Pancreas (tissue), 10 donors: ENCODE results near the gene ADGRV1. TPM values are rescaled to one million over a fixed set of nuclear protein-coding genes. Genes with fewer than 3 reads are reported as not detected.

Experiments used
- ATAC-seq, 4 donors: fragments of 200-7000 bp; cut with Tn5 transposase; one replicate each; pipeline versions ENCODE4 v1.8.0 to v1.9.1; 2020; ENCODE audit warnings: mild to moderate bottlenecking in 4 of 4, moderate library complexity in 4 of 4
- DNase-seq, 6 donors: peaks; one replicate each; pipeline ENCODE4 v3.0.0-alpha.2; 2020
- FAIRE-seq: peaks from 2 replicates; lab custom pipeline; 2012; peaks lifted over from hg19 to GRCh38; lab: Jason Lieb, UNC
- H3K27ac ChIP-seq, 4 donors: fragments of 200-600 bp; sonication (generic); 1 replicate in 3 of 4; 2 replicates in 1 of 4; pipeline versions ENCODE4 v1.5.0 to v1.8.0; 2020
- H3K27me3 ChIP-seq, 4 donors: fragments of 200-600 bp; one replicate each; pipeline ENCODE4 v1.8.0; 2021
- H3K36me3 ChIP-seq, 3 donors: fragments of 200-600 bp; sonication (generic) in 1 of 3; one replicate each; pipeline versions ENCODE4 v1.5.0 to v1.8.0; 2020 to 2021
- H3K4me1 ChIP-seq, 3 donors: fragments of 200-600 bp; one replicate each; pipeline ENCODE4 v1.8.0; 2021
- H3K4me3 ChIP-seq, 4 donors: fragments of 200-600 bp; sonication (generic) in 2 of 4; one replicate each; pipeline versions ENCODE4 v1.5.0 to v1.8.0; 2020 to 2021
- H3K9me3 ChIP-seq, 4 donors: fragments of 200-600 bp; one replicate each; pipeline ENCODE4 v1.8.0; 2021
- CTCF ChIP-seq, 4 donors: fragments of 200-600 bp; sonication (generic) in 3 of 4; IDR thresholded peaks; one replicate each; pipeline versions ENCODE4 v1.5.0 to v1.8.0; 2021; ENCODE audit warnings: antibody characterized with exemption in 4 of 4
- WGBS, 2 donors: extraction: QIAGEN DNeasy Blood & Tissue Kit; methylation state at CpG; one replicate each; pipeline ENCODE4 v1.1.7; 2013; 5-methylcytosine and 5-hydroxymethylcytosine counted together
- intact Hi-C, 3 donors: fragments of 100-400 bp; cut with DNase I; formaldehyde crosslinking; loops; one replicate each; pipeline versions ENCODE4 v1.11.1 to v1.14.2; 2022
- polyA plus RNA-seq, 2 donors: library from polyadenylated mRNA; stranded (reverse); fragments of 200-250 nt; gene quantifications; one replicate each; pipeline ENCODE4 v1.2.3, GENCODE V29; 2013
- total RNA-seq, 6 donors: library from RNA; stranded (reverse); fragmentation: NEBNext Ultra II Directional in 4 of 6; extraction: Animal tissue kit (Norgen Biotek cat#: 25700) in 4 of 6; gene quantifications; one replicate each; pipeline versions ENCODE4 v1.2.1 to v1.2.4, GENCODE V29; 2021 to 2023
- donor health status: healthy with polysubstance abuse.
- donor health status: DM: no; HTN: no; CAD: no; lungs with moderate emphysema.
- donor health status: DM: no; HTN: no; CAD: no.
- donor health status: control.
- donor health status: control.
- donor health status: Bipolar disorder and iron deficiency.
- donor health status: DM: yes; HTN: yes; CAD: no.
- donor health status: DM: no; HTN: no; CAD: no.
- donor health status: DM: no; HTN: no; CAD: no.
- donor health status: DM: yes; HTN: yes; CAD: no.

Gene ADGRV1
- total and polyA plus RNA-seq, 8 donors = 3.9 to 6.9 (median 5.4) TPM

GRCh38 chr5:90690307-90690706 lies 131.7 kb downstream of the ADGRV1 start:
- no peaks in the 10 kb centered on the region for H3K9me3 ChIP-seq
- no peak overlapping the region for H3K4me3 ChIP-seq
- intact Hi-C loops = no loop called here
- H3K27me3 ChIP-seq = no peaks in the 10 kb centered on the region
- DNase-seq (no peak), ATAC-seq (no peak), FAIRE-seq (no peak)
- no peak for TF ChIP-seq CTCF (IDR thresholded peaks at IDR 0.05)
- H3K36me3 ChIP-seq = no peaks in the 10 kb centered on the region
- H3K4me1 ChIP-seq = no peaks in the 10 kb centered on the region
- no peak overlapping the region for H3K27ac ChIP-seq

- no peak for TF ChIP-seq CTCF (IDR thresholded peaks at IDR 0.05)
- intact Hi-C loops = no loop called here
- no peak overlapping the region for H3K4me3 ChIP-seq
- H3K27ac ChIP-seq = no peak overlapping the region
- H3K36me3 ChIP-seq = no peaks in the 10 kb centered on the region
- DNase-seq = no peak
- no peak for ATAC-seq
- H3K4me1 ChIP-seq = no peaks in the 10 kb centered on the region
- H3K27me3 ChIP-seq = no peaks in the 10 kb centered on the region
- no peak for FAIRE-seq
- 85 to 88% methylated on average over 4 of the region's 4 CpGs for WGBS, 2 donors
- no peaks in the 10 kb centered on the region for H3K9me3 ChIP-seq
Measured at GRCh38 chr5:90691533-90691932, 132.9 kb downstream of the ADGRV1 start.

- H3K36me3 ChIP-seq = no peaks in the 10 kb centered on the region
- FAIRE-seq (no peak), DNase-seq (no peak), ATAC-seq (no peak)
- no peak overlapping the region for H3K27ac ChIP-seq
- H3K4me1 ChIP-seq = no peaks in the 10 kb centered on the region
- 74 to 75% methylated on average over 2 of the region's 2 CpGs for WGBS, 2 donors
- H3K4me3 ChIP-seq = no peak overlapping the region
- intact Hi-C loops = no loop called here
- H3K27me3 ChIP-seq = no peaks in the 10 kb centered on the region
- H3K9me3 ChIP-seq = no peaks in the 10 kb centered on the region
- no peak for TF ChIP-seq CTCF (IDR thresholded peaks at IDR 0.05)
Measured at GRCh38 chr5:90696153-90696552, 137.6 kb downstream of the ADGRV1 start.

- ATAC-seq (no peak), DNase-seq (no peak), FAIRE-seq (no peak)
- no peaks in the 10 kb centered on the region for H3K27me3 ChIP-seq
- no peak overlapping the region for H3K4me3 ChIP-seq
- no peaks in the 10 kb centered on the region for H3K36me3 ChIP-seq
- intact Hi-C loops = no loop called here
- WGBS, 2 donors = 80 to 90% methylated on average over 2 of the region's 2 CpGs
- no peaks in the 10 kb centered on the region for H3K4me1 ChIP-seq
- H3K27ac ChIP-seq = no peak overlapping the region
- no peak for TF ChIP-seq CTCF (IDR thresholded peaks at IDR 0.05)
- no peaks in the 10 kb centered on the region for H3K9me3 ChIP-seq
Measured at GRCh38 chr5:90700299-90700698, 141.7 kb downstream of the ADGRV1 start.

- ATAC-seq = no peak
- FAIRE-seq = no peak
- intact Hi-C loops = no loop called here
- Histone ChIP-seq H3K9me3 (no peaks in the 10 kb centered on the region), H3K4me1 (no peaks in the 10 kb centered on the region), H3K27me3 (no peaks in the 10 kb centered on the region), H3K36me3 (no peaks in the 10 kb centered on the region), H3K4me3 (no peak overlapping the region), H3K27ac (no peak overlapping the region)
- no peak for DNase-seq
- TF ChIP-seq CTCF (IDR thresholded peaks at IDR 0.05) = no peak
Measured at GRCh38 chr5:90703932-90704331, 145.3 kb downstream of the ADGRV1 start.
